IMR-90 (cell line): Measurements from ENCODE around the gene GRB2.

ENCODE experiments used
- BHLHE40 ChIP-seq: fragments of 150-350 bp; IDR thresholded peaks from 2 replicates; pipeline ENCODE4 v1.6.1; 2016; ENCODE audit warnings: mild to moderate bottlenecking, low read depth, low read length
- CEBPB ChIP-seq: IDR thresholded peaks from 2 replicates; pipeline ENCODE4 v1.6.1; 2012; ENCODE audit warnings: low read depth, low read length, improper control_type of control experiment
- MAFK ChIP-seq: IDR thresholded peaks from 2 replicates; pipeline ENCODE4 v1.6.1; 2012; ENCODE audit warnings: low read depth, low read length, improper control_type of control experiment
- MAZ ChIP-seq: IDR thresholded peaks from 2 replicates; pipeline ENCODE4 v1.6.1; 2012; ENCODE audit warnings: low read depth, mild to moderate bottlenecking, low read length, improper control_type of control experiment, moderate library complexity, borderline replicate concordance
- NFE2L2 ChIP-seq: fragments of 150-350 bp; IDR thresholded peaks from 2 replicates; pipeline ENCODE4 v1.6.1; 2016; ENCODE audit warnings: low read depth, mild to moderate bottlenecking, low read length
- POLR2A ChIP-seq: IDR thresholded peaks from 2 replicates; pipeline ENCODE4 v1.6.1; 2012; ENCODE audit warnings: mild to moderate bottlenecking, low read depth, low read length
- RAD21 ChIP-seq: IDR thresholded peaks from 2 replicates; pipeline ENCODE4 v1.6.1; 2012; ENCODE audit warnings: low read length, improper control_type of control experiment
- RFX5 ChIP-seq: IDR thresholded peaks from 2 replicates; pipeline ENCODE4 v1.8.0; 2012; ENCODE audit warnings: low read depth, mild to moderate bottlenecking, low read length, moderate library complexity
- SMC3 ChIP-seq: fragments of 150-350 bp; IDR thresholded peaks from 2 replicates; pipeline ENCODE4 v1.6.1; 2016; ENCODE audit warnings: low read depth, mild to moderate bottlenecking, antibody characterized with exemption, low read length, moderate library complexity
- TF ChIP-seq, protein P1 (sequence below): conservative IDR thresholded peaks from 2 replicates; pipeline ENCODE4 v1.5.1; 2012; ENCODE audit warnings: mild to moderate bottlenecking, low read depth, low read length, improper control_type of control experiment
- TF ChIP-seq, protein P2 (sequence below): fragments of 150-350 bp; IDR thresholded peaks from 2 replicates; pipeline ENCODE4 v1.6.1; 2016; ENCODE audit warnings: low read depth, mild to moderate bottlenecking, low read length, moderate library complexity, borderline replicate concordance
- TF ChIP-seq, protein P3 (sequence below): fragments of 150-350 bp; IDR thresholded peaks from 2 replicates; pipeline ENCODE4 v1.6.1; 2017; ENCODE audit warnings: mild to moderate bottlenecking, antibody characterized with exemption, low read length, low read depth

DNA sequence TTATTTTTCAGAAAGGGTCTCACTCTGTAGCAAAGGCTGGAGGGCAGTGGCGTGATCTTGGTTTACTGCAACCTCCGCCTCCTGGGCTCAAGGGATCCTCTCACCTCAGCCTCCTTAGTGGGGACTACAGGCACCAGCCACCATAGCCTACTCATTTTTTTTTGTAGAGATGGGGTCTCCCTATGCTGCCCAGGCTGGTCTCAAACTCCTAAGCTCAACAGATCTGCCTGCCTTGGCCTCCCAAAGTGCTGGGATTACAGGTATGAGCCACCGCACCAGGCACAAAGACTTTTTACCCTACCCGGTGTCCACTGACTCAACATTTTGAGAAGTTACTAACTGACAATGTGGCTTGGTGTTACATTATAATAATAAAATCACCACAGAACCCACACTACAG lies 7.2 kb downstream of the GRB2 start:
- TF ChIP-seq RFX5 = no peak
- no peak for TF ChIP-seq SMC3
- no peak for TF ChIP-seq POLR2A
- TF ChIP-seq BHLHE40 = no peak
- TF ChIP-seq, protein P1, sequence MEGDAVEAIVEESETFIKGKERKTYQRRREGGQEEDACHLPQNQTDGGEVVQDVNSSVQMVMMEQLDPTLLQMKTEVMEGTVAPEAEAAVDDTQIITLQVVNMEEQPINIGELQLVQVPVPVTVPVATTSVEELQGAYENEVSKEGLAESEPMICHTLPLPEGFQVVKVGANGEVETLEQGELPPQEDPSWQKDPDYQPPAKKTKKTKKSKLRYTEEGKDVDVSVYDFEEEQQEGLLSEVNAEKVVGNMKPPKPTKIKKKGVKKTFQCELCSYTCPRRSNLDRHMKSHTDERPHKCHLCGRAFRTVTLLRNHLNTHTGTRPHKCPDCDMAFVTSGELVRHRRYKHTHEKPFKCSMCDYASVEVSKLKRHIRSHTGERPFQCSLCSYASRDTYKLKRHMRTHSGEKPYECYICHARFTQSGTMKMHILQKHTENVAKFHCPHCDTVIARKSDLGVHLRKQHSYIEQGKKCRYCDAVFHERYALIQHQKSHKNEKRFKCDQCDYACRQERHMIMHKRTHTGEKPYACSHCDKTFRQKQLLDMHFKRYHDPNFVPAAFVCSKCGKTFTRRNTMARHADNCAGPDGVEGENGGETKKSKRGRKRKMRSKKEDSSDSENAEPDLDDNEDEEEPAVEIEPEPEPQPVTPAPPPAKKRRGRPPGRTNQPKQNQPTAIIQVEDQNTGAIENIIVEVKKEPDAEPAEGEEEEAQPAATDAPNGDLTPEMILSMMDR = no peak
- TF ChIP-seq, protein P2, sequence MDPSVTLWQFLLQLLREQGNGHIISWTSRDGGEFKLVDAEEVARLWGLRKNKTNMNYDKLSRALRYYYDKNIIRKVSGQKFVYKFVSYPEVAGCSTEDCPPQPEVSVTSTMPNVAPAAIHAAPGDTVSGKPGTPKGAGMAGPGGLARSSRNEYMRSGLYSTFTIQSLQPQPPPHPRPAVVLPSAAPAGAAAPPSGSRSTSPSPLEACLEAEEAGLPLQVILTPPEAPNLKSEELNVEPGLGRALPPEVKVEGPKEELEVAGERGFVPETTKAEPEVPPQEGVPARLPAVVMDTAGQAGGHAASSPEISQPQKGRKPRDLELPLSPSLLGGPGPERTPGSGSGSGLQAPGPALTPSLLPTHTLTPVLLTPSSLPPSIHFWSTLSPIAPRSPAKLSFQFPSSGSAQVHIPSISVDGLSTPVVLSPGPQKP = no peak
- no peak for TF ChIP-seq RAD21
- no peak for TF ChIP-seq NFE2L2
- TF ChIP-seq MAZ = no peak
- TF ChIP-seq, protein P3, sequence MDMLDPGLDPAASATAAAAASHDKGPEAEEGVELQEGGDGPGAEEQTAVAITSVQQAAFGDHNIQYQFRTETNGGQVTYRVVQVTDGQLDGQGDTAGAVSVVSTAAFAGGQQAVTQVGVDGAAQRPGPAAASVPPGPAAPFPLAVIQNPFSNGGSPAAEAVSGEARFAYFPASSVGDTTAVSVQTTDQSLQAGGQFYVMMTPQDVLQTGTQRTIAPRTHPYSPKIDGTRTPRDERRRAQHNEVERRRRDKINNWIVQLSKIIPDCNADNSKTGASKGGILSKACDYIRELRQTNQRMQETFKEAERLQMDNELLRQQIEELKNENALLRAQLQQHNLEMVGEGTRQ = no peak
- TF ChIP-seq MAFK = no peak
- TF ChIP-seq CEBPB = no peak
